ENCODE results near the gene MAP3K14. TPM values are rescaled to one million over a fixed set of nuclear protein-coding genes. Genes with fewer than 3 reads are reported as not detected.

The MAP3K14 gene
- polyA plus RNA-seq, 3 donors = 1.4 to 29.9 (median 3.8) TPM

DNA sequence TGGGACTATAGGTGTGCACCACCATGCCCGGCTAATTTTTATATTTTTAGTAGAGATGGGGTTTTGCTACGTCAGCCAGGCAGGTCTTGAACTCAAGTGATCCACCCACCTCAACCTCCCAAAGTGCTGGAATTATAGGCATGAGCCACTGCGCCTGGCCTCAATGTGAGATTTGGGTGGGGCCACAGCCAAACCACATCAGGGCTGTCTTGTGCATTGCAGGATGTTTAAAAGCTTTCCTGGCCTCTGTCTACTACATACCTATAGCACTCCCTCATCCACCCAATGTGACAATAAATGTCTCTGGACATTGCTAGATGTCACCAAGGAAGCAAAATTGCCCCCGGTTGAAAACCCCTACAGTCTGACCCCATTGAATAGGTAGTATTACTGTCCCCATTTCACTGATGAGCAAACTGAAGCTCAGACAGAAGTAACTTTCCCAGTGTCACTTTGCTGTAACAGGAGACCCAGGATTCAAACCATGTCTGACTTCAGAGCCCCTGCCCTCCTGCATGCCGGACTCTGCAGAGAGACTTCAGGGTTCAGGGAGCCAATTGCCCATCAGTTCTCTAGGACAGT, 3.6 kb upstream of the MAP3K14 start:
- WGBS (ENCODE audit: insufficient coverage) = 92% methylated on average over 1 of the region's 5 CpGs
- intact Hi-C loops (cut with micrococcal nuclease) = loop anchor here in 1 of 2 donors (5.0 kb wide), 1 partner anchor 33 kb away; no protein-coding TSS in a partner anchor
- no peak overlapping the region for H3K27ac ChIP-seq (ENCODE audit: low read depth in 1 of 2, low read length in 2 of 2)
- Mint-ChIP-seq H3K4me3 (no peak overlapping the region), H3K4me1 (peaks cover 33% of the 10 kb centered on the region), H3K36me3 (peaks cover 0 to 7% of the 10 kb centered on the region in 2 donors), H3K9me3 (peaks cover 0 to 3% (median 0%) of the 10 kb centered on the region in 7 donors), H3K27ac (peak overlapping the region in 3 of 7 donors; percentile 46 to 77 (median 49)), H3K27me3 (ENCODE audit: low read depth in 3 of 3) (peaks cover 0 to 7% (median 1%) of the 10 kb centered on the region in 3 donors)
- TF ChIP-seq, protein P1, sequence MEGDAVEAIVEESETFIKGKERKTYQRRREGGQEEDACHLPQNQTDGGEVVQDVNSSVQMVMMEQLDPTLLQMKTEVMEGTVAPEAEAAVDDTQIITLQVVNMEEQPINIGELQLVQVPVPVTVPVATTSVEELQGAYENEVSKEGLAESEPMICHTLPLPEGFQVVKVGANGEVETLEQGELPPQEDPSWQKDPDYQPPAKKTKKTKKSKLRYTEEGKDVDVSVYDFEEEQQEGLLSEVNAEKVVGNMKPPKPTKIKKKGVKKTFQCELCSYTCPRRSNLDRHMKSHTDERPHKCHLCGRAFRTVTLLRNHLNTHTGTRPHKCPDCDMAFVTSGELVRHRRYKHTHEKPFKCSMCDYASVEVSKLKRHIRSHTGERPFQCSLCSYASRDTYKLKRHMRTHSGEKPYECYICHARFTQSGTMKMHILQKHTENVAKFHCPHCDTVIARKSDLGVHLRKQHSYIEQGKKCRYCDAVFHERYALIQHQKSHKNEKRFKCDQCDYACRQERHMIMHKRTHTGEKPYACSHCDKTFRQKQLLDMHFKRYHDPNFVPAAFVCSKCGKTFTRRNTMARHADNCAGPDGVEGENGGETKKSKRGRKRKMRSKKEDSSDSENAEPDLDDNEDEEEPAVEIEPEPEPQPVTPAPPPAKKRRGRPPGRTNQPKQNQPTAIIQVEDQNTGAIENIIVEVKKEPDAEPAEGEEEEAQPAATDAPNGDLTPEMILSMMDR (IDR thresholded peaks at IDR 0.05) = no peak
- H3K79me2 ChIP-seq (ENCODE audit: insufficient read depth, low read length) = peaks cover 10% of the 10 kb centered on the region
- H3K4me3 ChIP-seq (replicated peaks in 1 of 3; ENCODE audit: low read depth in 2 of 3, low read length in 3 of 3) = no peak overlapping the region
- no peak overlapping the region for H3K9ac ChIP-seq (ENCODE audit: insufficient read depth, low read length, poor library complexity, severe bottlenecking)
- H4K20me1 ChIP-seq (ENCODE audit: insufficient read depth, low read length) = peaks cover 4% of the 10 kb centered on the region
- H3K36me3 ChIP-seq (replicated peaks in 1 of 2; ENCODE audit: control insufficient read depth in 1 of 2, insufficient read depth in 2 of 2, low read length in 2 of 2) = no peaks in the 10 kb centered on the region
- DNase-seq = no peak
- peaks cover 30 to 37% of the 10 kb centered on the region in 2 donors for H3K4me1 ChIP-seq (ENCODE audit: control insufficient read depth in 1 of 2, insufficient read depth in 2 of 2, low read length in 2 of 2)
- H2AFZ ChIP-seq (ENCODE audit: insufficient read depth, low read depth, low read length, poor library complexity, severe bottlenecking) = no peak overlapping the region
- H3K9me3 ChIP-seq (replicated peaks in 1 of 2; ENCODE audit: control insufficient read depth in 1 of 2, insufficient read depth in 1 of 2, low read length in 2 of 2) = no peaks in the 10 kb centered on the region
- H3K27me3 ChIP-seq (ENCODE audit: control insufficient read depth in 2 of 2, insufficient read depth in 2 of 2, low read length in 2 of 2) = no peaks in the 10 kb centered on the region
- H3K4me2 ChIP-seq (replicated peaks; ENCODE audit: extremely low read depth, low read length, poor library complexity, severe bottlenecking) = no peak overlapping the region

DNA sequence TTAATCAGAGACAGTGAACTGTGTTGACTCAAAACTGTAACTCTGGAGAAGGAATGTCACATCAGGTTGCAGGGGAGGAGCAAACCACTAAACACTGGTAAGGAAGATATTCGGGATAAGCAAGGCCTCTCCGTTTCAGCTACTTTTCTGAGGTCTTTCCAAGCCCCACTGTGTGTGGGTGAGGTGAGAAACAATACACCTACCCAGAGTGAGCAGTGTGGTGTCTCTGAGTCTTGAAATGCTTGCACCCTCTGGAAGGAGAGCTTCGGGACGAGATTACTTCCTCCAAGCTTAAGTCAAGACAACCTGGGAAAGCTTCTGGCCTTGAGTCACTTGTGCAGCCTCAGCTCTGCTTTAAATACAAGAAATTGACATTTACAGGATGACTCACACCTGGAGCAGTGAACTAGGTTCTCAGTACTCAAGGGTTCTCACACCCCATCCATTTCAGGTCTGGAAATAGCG, 2.5 kb upstream of the MAP3K14 start:
- peaks cover 5% of the 10 kb centered on the region for H4K20me1 ChIP-seq (ENCODE audit: insufficient read depth, low read length)
- no peaks in the 10 kb centered on the region for H3K36me3 ChIP-seq (replicated peaks in 1 of 2; ENCODE audit: control insufficient read depth in 1 of 2, insufficient read depth in 2 of 2, low read length in 2 of 2)
- H3K9me3 Mint-ChIP-seq = peaks cover 0 to 3% (median 0%) of the 10 kb centered on the region in 7 donors
- H3K4me3 Mint-ChIP-seq = peak overlapping the region in 1 of 2 donors; percentile 7
- H3K9me3 ChIP-seq (replicated peaks in 1 of 2; ENCODE audit: control insufficient read depth in 1 of 2, insufficient read depth in 1 of 2, low read length in 2 of 2) = no peaks in the 10 kb centered on the region
- peaks cover 20% of the 10 kb centered on the region for H3K79me2 ChIP-seq (ENCODE audit: insufficient read depth, low read length)
- H3K27me3 ChIP-seq (ENCODE audit: control insufficient read depth in 2 of 2, insufficient read depth in 2 of 2, low read length in 2 of 2) = no peaks in the 10 kb centered on the region
- TF ChIP-seq, protein P1 (IDR thresholded peaks at IDR 0.05) = no peak
- no peak for DNase-seq
- peaks cover 44% of the 10 kb centered on the region for H3K4me1 Mint-ChIP-seq
- H3K4me3 ChIP-seq (replicated peaks in 1 of 3; ENCODE audit: low read depth in 2 of 3, low read length in 3 of 3) = no peak overlapping the region
- peaks cover 0 to 8% (median 1%) of the 10 kb centered on the region in 3 donors for H3K27me3 Mint-ChIP-seq (ENCODE audit: low read depth in 3 of 3)
- intact Hi-C loops (cut with micrococcal nuclease) = loop anchor here in 1 of 2 donors (5.0 to 10.0 kb wide), 4 partner anchors 33 to 174 kb away; partner anchors contain the start of gene HEXIM1
- no peak overlapping the region for H3K9ac ChIP-seq (ENCODE audit: insufficient read depth, low read length, poor library complexity, severe bottlenecking)
- no peak overlapping the region for H3K27ac ChIP-seq (ENCODE audit: low read depth in 1 of 2, low read length in 2 of 2)
- no peak overlapping the region for H2AFZ ChIP-seq (ENCODE audit: insufficient read depth, low read depth, low read length, poor library complexity, severe bottlenecking)
- H3K4me1 ChIP-seq (ENCODE audit: control insufficient read depth in 1 of 2, insufficient read depth in 2 of 2, low read length in 2 of 2) = peaks cover 41 to 49% of the 10 kb centered on the region in 2 donors
- peaks cover 0 to 7% of the 10 kb centered on the region in 2 donors for H3K36me3 Mint-ChIP-seq
- WGBS (ENCODE audit: insufficient coverage) = 83% methylated on average over 2 of the region's 5 CpGs
- no peak overlapping the region for H3K4me2 ChIP-seq (replicated peaks; ENCODE audit: extremely low read depth, low read length, poor library complexity, severe bottlenecking)
- H3K27ac Mint-ChIP-seq = peak overlapping the region in 1 of 7 donors; percentile 10
